ENCODE results near the gene OR4A15.

Gene OR4A15

DNA sequence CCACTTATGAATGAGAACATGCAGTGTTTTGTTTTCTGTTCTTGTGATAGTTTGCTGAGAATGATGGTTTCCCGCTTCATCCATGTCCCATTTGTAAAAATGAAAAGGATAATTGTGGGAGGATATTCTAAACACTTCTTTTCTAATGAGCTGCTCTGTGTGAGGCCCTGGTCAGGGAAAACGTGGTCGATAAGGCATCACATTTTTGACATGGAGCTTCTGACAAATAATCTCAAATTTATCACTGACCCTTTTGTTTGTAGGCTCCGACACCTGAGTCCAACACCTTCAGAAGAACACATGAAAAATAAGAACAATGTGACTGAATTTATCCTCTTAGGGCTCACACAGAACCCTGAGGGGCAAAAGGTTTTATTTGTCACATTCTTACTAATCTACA lies at the start of gene OR4A15:
OR4A15 (plus strand) TSS at position 301 of the 400 bp plus-strand sequence; CDS start at position 301, 0 bp downstream.
- DNase-seq: no peak

DNA sequence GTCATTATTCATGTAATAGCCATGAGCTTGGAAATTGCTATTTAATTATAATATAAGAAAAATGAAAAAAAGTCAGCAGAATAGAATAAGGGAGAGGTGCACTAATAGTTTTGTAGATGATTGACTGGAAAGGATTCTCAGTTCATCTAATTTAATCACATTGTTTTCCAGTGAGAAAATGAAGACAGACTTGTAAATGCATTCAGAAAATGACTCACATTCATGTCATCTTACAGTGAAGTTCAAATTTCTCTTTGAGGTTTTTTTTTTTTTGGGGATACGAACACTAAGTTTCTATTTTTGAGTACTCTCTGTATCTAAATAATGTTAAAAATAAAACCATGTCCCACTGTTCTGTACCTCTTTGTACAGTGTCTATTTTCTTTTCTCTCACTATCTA lies 43.3 kb upstream of the OR4A15 start:
- DNase-seq: no peak

DNA sequence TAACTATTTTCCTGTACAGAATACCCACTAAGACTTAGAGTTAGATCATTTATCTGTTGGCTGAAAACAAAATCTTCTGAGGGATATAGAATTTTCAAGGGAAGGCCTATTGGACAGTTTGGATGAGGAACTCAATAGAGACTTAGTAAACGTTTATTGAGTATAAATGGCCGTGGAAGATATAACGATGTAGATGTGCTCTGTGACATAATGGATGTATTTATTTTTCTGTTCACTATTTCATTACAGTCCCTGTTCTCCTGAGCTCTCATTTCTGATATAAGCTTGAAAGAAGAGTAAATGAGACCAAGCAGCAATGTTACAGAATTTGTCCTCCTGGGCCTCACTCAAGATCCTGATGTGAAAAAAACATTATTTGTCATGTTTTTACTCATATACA lies 24.9 kb upstream of the OR4A15 start, which contains the start of gene OR4A16:
OR4A16 (plus strand) TSS at position 301 of the 400 bp plus-strand sequence; CDS start at position 301, 0 bp downstream.
- DNase-seq: no peak

DNA sequence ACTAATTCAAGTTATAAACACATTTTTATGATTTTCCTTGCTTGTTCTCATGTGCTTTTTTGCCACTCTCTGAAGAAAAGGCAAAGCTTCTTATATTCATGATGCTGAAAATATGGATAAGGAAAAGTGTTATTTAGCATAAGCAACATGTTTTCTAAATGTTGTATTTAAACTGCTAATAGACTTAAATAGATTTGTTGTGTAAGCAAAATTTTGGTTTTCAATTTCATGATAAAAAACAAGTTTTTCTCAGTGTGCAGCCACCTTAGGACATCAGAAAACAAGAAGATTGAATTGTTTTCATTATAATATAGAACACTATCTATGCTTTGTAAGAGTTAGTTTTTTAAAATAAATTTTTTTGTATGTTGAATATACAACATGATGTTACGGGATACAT lies 22.5 kb upstream of the OR4A15 start:
- no peak for DNase-seq

DNA sequence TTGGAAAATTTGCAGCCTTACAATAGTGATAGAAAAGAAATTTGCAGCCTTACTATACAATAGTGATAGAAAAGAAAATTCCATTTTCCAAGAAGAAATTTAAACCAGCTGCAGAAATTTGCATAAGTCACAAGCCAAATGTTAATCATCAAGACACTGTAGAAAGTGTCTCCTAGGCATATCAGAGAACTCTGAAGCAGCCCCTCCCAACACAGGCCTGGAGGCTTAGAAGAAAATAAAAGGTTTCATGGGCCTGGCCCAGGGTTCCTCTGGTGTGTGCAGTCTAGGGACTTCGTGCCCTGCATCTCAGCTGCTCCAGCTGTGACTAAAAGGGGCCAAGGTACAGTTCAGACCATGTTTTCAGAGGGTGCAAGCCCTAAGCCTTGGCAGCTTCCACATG lies 18.7 kb upstream of the OR4A15 start:
- DNase-seq: no peak

DNA sequence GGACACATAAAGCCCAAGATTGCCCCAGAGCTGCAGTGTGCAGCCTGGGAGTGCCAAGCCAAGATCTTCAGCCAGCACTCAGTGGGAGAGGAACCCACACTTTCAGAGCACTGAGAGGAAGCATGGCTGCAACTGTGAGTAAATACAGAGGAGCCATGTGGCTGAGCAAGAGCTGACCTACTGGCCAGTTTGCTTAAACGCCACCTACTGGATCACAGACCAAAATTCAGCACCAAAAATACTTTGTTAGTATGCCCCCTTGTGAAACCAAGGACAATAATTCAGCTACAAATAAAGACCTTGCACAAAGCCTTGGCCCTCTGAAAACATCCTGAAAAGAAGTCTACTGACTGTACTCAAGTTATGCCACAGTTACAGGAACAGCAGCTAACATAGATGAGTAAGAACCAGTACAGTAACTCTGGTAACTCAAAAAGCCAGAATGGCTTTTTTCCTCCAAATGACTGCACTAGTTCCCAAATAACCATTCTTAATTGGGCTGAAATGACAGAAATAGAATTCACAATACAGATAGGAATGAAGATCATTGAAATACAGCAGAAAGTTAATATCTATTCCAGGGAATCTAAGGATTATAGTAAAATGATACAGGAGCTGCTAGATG lies 10.1 kb upstream of the OR4A15 start:
- no peak for DNase-seq

DNA sequence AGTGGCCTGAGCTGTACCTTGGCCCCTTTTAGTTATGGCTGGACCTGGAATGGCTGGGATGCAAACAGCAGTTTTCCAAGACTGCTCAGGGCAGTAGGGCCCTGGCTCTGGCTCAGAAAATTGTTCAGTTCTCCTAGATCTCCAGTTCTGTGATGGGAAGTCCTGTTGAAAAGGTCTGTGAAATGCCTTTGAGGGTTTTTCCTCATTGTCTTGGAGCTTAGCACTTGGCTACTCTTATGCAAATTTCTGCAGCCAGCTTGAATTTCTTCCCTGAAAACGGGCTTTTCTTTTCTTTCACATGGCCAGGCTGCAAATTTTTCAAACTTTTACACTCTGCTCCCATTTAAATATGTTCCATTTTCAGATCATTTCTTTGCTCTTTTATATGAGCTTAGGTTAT lies 33.2 kb downstream of the OR4A15 start:
- no peak for DNase-seq

Measured in CD4-positive, alpha-beta T cell treated with Interleukin-21 for 1 hour (primary cell).